Thyroid gland (tissue), 4 donors: ENCODE data around the gene ZSWIM5.
"Not testable (repeated sequence)": the region's sequence is repeated elsewhere in the genome, so short reads cannot be mapped to it uniquely, and the experiment has no call there.

Source experiments
- CTCF ChIP-seq, 6 experiments: fragments of 200-600 bp in 3 of 6; fragments of 450-650 bp in 3 of 6; sonication (generic) in 3 of 6; IDR thresholded peaks; one replicate each; pipeline ENCODE4 v1.5.1; 2016 to 2019; ENCODE audit warnings: antibody characterized with exemption in 6 of 6, mild to moderate bottlenecking in 2 of 6, inconsistent platforms in 1 of 6, moderate library complexity in 1 of 6
- POLR2A ChIP-seq, 2 donors: fragments of 450-650 bp; IDR thresholded peaks; one replicate each; pipeline ENCODE4 v1.6.1; 2017; ENCODE audit warnings: antibody characterized with exemption in 2 of 2, mild to moderate bottlenecking in 2 of 2, moderate library complexity in 1 of 2

DNA sequence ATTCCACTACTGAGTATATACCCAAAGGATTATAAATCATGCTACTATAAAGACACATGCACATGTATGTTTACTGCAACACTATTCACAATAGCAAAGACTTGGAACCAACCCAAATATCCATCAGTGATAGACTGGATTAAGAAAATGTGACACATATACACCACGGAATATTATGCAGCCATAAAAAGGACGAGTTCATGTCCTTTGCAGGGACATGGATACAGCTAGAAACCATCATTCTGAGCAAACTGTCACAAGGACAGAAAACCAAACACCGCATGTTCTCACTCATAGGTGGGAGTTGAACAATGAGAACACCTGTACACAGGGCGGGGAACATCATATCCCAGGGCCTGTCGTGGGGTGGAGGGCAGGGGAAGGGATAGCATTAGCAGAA lies 104.9 kb downstream of the ZSWIM5 start:
- not testable (repeated sequence) for TF ChIP-seq CTCF, POLR2A (IDR thresholded peaks at IDR 0.05)
